ENCODE measurements around the gene BTN1A1.

- TF ChIP-seq CEBPB (IDR thresholded peaks at IDR 0.05) (no peak), CHD2 (IDR thresholded peaks at IDR 0.05; ENCODE audit: low read length, partially characterized antibody) (no peak), RFX5 (IDR thresholded peaks at IDR 0.05) (no peak), RCOR1 (IDR thresholded peaks at IDR 0.05; ENCODE audit: low read depth, low read length) (no peak), HDAC2 (IDR thresholded peaks at IDR 0.05) (no peak), CTCF (IDR thresholded peaks at IDR 0.05) (no peak)
These were observed 53.1 kb downstream of the BTN1A1 start for GRCh38 chr6:26553264-26553634.
